ENCODE results near the gene PIK3CB.
A peak's percentile ranks its signal among the peaks of the same experiment; 100 is the strongest.
"Not testable (repeated sequence)": the region's sequence is repeated elsewhere in the genome, so short reads cannot be mapped to it uniquely, and the experiment has no call there.

The PIK3CB gene

DNA sequence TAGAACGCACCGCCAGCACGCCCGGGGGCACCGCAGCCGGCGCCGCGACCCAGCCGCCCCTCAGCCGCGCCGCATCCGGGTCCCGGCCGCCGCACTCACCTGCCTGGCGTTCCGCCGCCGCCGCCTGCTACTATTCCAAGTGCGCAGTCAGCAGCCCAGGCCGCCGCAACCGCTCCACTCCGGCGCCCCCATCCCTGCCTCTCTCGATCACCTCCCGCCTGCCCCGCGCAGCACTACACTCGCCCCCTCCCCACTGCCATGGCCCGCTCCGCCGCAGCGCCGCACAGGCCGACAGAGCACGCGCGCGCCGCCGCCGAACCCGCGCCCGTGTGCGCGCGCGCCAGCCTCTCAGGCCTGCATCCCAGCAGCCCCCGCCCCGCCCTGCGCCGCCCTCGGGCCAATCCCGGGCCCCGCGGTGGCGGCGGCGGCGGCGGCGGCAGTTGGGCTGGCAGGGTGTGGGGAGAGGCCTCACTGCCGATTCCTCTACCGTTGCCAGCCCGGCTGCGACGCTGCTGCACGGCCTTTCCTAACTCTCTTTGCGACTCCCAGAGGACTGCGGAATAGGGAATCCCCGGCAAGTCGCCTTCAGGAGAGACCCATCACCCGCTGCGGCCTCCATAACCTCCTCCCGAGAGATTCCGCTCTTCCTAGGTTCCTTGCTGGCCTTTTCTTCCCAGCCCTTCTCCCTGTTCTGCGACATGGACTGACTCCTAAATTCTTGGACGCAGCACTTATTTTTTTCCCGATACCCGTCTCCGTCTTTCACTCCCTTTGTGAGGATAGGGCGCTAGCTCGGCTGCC lies at the start of gene PIK3CB:
PIK3CB (minus strand) TSS at position 333 of the 801 bp plus-strand sequence. CDS start 75,585 bp downstream, outside the sequence.
- peak; percentile 89 for DNase-seq

DNA sequence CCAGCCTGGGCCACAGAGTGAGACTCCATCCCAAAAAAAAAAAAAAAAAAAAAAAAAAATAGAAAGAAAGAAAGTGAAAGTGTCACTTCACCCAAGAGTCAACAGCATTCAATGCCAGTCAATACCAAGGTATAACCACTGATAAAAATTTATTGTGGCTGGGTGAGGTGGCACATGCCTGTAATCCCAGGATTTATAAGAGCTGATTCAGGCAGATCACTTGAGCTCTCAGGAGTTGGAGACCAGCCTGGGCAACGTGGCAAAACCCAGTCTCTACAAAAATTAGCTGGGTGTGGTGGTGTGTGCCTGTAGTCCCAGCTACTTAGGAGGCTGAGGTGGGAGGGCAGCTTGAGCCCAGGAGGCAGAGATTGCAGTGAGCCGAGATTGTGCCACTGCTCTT lies 46.5 kb upstream of the PIK3CB start:
- no peak for DNase-seq

DNA sequence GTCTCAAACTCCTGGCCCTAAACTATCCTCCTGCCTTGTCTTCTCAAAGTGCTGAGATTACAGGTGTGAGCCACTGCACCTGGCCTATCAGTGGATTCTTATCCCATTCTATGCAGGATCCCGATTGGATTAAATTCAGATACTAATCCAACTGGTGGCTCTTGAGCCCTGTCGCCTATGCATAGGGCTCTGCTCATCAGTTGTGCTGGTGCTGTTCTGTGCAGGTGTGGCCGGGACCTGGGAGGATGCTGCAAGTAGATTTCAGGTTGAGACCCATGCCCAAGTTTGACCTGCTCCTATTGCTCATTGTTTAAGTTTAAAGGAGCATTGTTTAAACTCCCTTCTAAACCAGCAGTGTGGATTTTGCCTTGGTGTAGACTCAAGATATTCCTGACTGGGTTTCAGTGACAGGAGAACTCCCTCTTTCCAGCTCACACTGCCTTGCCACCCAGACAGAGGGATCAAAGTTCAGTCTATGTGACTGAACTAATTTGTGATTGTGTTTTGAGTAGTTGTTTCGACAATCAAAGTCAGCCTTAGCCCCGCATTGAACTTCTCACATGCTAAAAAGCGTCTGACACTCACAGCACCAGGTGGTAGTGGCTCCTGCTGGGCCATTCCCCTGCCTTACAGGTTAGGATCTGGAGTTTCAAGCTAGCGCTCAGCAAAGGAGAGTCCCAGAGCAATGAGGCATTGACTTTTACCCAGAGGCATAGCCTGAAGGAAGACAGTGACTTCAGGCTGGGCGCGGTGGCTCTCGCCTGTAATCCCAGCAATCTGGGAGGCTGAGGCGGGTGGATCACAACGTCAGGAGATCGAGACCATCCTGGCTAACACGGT lies 45.0 kb upstream of the PIK3CB start:
- no peak for DNase-seq

DNA sequence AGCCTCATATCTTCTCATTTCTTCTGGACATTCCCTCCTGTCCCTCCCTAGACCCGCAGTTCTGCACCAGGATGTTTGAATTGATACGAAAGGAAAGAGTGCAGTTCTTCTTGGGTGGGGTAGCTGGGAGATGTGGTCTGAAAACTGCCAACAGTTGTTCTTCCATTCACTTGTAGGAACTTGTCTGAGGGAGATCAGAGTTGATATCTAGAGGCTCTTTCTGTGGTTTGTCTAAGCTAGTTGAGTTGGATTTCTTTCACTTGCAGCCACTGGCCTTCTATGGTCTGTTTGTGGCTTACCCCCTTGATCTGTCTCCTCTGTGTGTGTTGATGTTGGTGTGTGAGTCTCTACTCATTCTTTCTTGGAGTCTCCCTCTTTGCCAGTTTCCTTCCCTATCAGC lies 42.5 kb upstream of the PIK3CB start:
- peak; percentile 88 for DNase-seq

DNA sequence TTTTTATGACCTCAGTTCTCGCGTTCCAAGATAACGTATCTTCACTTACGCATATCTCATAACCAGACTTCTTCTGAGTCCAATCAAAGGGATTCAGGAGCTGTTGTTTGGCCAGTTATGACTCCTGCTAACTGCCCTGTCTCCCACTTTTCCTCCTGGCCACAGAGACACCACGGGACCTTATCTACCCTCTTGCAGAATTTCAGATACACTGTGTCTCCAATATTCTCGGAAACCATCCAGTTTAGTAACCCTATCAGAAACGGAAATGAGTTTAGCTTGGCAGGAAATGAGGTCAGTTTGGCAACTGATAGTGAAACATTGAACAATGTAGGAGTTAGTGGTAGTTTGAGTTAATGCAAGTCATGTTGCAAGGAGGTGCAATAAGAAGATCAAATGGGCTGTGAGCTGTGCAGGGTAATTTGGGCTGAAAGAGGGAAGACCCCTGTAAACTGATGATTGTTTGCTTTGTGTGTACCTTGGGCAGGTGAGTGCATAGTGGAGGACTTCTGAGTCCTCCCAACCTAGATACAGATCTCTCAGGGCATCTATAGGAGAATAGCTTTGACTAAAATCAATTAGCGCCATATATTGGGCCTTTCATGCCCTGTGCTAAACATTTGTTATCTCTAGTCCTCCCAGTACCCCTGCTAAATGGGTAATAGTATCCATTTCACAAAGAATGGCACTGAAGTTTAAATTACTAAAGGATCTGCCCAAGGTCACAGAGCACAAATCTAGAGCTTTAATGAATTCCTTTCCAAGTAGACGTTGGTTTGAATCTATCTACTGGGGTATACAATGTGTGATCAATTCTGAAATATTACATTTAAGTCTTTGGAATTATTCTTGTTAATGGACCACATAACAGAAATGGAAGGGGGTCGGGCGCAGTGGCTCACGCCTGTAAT lies 41.3 kb upstream of the PIK3CB start:
- peak; percentile 99 for DNase-seq

DNA sequence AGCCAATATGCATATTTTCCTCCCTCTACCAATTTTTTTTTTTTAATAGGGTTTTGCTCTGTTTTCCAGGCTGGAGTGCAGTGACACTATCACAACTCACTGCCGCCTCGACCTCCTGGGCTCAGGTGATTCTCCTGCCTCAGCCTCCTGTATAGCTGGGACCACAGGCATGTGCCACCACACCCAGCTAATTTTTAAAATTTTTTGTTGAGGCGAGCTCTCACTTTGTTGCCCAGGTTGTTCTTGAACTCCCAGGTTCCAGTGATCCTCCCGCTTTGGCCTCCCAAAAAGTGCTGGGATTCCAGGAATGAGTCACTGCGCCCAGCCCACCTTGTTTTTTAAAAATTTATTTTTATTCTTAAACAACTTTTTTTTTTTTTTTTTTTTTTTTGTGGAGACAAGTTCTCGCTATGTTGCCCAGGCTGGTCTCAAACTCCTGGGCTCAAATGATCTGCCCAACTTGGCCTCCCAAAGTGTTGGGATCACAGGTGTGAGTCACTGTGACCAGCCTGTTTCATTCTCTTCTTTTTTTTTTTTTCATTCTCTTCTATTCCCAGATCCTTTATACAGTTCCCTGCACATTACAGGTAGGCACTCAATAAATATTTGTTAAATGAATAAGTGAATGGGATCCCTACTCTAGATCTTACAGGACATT lies 40.5 kb upstream of the PIK3CB start:
- no peak for DNase-seq

DNA sequence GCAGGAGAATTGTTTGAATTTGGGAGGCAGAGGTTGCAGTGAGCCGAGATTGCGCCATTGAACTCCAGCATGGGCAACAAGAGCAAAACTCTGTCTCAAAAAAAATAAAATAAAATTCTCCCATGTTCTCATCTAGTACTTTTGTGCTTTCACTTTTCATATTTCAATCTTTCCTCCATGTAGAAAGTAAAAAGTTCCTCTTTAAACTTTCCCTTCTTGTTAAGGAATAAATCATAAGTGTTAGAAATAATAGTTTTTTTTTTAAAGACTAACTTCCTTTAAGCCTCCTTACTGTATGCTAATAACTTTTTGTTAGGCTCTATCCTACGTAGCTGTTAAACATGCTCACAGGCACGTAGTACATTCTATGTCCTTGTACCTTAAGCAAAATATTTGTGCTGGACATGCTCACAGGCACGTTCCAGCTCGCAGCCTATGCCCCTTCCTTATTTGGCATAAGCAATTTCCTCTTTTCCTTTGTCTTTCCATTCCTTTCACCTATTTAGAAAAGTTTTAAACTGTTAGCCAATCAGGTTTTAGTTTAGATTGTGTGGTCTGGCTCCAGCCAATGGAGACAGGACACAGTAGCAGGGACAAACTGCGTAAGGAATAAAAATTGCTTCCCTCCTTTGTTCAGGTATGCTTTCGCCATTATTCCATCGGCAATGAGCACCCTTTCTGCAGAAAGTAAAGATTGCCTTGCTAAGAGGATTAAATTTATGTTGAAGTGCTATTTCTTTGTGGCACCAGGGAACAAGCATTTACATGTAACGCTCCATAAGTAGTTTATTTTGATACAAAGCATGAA lies 38.9 kb upstream of the PIK3CB start:
- DNase-seq: no peak

DNA sequence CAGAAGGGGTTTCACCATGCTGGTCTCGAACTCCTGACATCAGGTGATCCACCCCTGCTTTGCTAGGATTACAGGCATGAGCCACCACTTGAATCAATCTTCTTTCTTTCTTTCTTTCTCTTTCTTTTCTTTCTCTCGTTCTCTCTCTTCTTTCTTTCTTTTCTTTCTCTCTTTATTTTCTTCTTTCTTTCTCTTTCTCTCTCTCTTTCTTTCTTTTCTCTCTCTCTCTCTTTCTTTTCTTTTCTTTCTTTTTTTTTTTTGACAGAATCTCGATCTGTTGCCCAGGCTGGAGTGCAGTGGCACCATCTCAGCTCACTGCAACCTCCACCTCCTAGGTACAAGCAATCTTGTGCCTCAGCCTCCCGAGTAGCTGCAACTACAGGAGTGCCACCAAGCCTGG lies 37.9 kb upstream of the PIK3CB start:
- no peak for DNase-seq

DNA sequence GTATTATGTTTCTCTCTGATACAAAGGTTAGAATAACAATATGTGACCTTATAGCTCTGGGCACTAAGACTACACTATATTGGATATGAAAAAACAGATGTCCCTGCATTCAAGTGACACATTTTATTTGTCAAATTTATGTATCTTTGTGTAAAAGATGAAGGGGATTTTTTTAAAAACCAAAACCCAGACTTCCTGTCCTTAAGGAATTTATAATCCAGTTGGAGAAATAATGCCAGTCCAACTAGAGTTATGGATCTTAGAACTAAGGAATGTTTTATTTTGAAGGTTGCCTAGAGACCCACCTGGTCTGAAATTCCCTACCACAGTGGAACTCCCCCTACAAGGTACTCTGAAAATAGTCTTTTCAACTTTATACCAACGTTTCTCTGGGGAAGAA lies 33.3 kb upstream of the PIK3CB start:
- DNase-seq: no peak

DNA sequence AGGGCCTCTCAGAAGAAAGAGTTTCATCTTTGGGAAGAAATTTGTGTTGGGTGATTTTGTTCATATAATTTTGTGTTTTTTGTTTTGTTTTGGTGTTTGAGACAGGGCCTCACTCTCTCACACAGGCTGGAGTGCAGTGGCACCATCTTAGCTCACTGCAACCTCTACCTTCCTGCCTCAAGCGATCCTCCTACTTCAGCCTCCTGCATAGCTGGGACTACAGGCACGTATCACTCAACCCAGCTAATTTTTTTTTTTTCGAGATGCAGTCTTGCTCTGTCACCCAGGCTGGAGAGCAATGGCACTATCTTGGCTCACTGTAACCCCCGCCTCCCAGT lies 29.0 kb upstream of the PIK3CB start:
- no peak for DNase-seq

DNA sequence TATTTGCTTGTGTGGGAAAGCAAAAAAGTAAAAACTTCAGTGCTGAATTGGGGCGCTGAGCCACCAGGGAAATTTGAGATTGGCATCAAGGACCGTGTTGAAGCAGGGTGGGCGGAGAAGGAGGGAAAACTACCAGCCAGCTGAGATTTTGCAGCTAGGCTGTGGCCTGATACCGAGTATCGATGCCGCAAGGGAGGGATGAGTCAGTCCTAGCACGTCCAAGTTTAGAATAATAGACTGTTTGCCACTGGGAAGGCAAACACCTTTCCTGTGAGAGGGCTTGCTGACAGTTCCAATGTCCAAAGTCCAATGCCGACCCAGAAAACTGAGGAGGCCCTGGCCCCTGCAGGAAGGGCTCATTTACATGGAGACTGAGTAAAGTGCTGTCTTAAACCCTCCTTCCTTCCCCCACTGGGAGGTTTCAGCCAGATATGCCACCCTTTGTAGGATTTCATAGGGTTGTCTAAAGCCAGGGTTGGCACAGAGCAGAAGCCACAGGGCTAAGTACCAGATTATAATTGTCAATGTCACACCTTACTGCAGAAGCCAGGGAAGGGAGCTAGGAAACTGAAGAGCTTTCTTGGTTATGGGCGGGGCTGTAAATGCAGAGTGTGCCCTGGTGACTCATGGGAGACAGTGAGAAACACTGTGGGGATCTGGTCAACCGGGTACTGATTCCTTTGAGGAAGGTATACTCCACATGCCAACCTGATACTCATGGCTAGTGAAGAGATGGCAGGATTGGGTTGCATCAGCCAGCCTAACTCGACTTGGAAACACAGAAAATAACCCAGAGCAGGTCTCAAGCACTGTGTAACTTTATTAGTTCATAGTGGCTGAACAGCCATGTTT lies 28.4 kb upstream of the PIK3CB start:
- peak; percentile 69 for DNase-seq

DNA sequence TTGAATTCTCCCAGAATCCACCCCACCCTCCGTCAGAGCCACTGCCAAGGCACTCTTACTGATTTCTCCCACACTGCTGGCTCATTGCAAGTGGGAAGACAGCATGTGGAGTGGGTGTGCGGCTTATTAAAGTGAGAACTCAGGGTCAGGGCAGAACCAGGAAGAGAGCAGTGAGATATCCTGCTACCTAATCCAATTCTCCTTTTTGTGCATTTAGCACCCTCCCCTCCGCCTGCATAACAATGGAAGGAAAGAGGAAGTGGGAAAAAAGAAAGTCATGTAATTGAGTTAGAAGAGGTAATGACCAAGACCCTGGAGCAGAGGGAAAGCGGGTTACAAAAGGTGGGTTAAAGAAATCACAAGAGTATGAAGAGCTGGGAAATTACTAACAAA lies 27.8 kb upstream of the PIK3CB start:
- no peak for DNase-seq

DNA sequence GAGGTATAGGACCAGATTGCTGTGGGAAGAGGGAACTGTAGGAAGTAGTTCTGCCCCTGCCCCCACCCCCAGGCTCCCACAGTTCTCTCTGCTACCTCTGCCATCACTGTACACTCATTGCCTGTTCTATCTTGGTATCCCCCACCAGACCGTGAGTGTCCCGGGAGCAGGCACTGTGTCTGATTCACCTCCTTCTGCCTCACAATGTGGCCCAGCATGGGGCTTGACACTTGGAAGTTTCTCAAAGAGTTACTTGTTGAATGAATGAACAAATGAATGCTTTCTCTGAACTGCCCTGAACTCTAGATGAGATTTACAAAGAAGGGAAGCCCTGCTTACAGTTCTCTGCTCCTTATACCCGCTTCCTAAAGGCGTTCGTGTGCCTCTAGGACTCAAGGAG lies 27.1 kb upstream of the PIK3CB start:
- no peak for DNase-seq

DNA sequence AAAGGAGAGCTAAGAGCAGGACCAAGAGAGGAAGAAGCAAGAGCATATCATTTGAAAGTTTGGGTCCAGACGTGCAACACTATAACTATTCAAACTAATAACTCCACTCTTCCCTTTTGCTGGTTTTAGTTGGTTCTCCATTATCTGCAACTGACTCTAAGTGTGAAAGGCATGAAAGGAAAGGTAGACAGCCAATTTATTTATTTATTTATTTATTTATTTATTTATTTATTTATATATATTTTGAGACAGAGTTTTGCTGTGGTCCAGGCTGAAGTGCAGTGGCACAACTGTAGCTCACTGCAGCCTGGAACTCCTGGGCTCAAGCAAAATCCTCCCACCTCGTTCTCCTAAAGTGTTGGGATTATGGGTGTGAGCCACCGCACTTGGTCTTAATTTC lies 22.1 kb upstream of the PIK3CB start:
- no peak for DNase-seq

DNA sequence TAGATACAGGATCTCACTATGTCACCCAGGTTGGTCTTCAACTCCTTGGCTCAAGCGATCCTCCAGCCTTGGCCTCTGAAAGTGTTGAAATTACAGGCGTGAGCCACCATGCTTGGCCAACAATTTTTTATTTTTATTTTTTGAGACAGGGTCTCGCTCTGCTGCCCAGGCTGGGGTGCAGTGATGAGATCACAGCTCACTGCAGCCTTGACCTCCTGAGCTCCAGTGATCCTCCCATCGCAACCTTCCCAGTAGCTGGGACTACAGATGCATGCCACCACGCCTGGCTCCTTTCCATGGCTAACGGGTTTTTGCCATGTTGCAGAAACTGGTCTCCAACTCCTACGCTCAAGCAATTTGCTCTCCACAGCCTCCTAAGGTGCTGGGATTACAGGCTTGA lies 20.2 kb upstream of the PIK3CB start:
- no peak for DNase-seq

DNA sequence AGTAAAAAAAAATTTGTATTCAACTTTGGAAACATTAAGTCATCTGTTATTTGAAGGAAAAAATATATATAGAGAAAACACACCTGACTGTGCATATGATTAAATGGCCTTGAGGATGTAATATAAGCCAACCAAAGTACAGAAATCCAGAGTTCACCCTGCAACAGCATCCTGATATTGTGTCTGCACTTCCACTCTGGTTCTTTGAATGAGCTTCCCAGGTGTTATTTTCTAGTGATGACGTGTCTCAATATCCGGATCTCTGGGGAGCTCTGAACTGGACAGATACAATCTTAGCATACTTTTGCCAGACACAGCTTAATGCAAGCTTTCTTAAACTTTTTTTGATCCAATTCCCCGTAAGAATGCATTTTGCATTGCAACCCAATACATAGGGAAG lies 19.5 kb upstream of the PIK3CB start:
- DNase-seq: no peak

DNA sequence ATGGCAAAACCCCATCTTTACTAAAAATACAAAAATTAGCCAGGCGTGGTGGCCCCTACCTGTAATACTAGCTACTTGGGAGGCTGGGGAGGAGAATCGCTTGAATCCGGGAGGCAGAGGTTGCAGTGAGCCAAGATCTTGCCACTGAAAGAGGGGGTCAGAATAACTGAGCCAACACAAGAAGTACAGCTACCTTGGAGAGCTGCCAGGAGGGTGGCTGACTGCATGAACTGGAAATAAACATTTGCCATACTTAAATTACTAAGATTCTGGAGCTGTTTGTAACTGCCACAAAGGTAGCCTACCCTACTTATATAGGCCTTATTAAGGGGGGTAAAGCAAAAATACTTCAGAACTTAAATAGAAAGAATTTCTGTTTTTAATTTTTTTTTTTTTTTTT lies 15.4 kb upstream of the PIK3CB start:
- DNase-seq: peak; percentile 49

DNA sequence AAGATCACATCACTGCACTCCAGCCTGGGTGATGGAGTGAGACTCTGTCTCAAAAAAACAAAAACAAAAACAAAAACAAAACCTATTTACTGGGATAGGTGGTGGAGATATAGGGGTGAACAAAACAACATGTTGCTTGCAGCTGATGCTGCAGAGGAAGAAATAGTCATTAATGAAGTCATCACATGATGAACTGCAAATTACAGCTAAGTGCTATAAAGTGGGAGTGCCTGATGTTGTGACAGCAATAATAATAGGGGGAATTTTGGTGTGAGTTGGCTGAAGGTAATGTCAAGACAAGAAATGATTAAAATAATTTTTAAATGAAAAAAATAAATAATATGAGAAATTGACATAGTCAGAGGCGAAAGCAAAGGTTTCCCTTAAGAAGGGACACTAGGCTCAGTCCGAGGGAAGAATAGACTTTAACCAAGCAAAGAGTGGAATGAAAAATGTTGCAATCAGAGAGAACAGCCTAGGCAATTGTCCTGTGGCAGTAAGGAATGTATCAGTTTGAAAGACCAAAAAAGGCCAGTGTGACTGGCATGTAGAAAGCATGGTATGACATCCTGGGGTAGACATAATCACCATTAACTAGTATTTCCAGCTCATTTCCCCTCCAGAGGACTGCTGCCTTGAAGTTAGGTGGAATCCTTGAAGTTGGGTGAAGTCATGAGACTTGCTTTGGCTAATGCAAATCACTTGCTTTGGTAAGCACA lies 14.7 kb upstream of the PIK3CB start:
- DNase-seq: no peak

DNA sequence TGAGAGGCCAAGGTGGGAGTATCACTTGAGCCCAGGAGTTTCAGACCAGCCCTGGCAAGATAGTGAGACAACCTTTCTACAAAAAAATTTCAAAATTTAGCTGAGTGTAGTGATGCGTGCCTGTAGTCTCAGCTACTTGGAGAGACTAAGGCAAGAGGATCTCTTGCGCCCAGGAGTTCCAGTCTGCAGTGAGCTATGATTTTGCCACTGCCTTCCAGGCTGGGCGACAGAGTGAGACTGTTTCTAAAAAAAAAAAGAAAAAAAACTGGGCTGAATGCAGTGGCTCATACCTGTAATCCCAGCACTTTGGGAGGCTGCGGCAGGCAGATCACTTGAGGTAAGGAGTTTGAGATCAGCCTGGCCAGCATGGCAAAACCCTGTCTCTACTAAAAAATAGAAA lies 14.0 kb upstream of the PIK3CB start:
- DNase-seq: no peak

DNA sequence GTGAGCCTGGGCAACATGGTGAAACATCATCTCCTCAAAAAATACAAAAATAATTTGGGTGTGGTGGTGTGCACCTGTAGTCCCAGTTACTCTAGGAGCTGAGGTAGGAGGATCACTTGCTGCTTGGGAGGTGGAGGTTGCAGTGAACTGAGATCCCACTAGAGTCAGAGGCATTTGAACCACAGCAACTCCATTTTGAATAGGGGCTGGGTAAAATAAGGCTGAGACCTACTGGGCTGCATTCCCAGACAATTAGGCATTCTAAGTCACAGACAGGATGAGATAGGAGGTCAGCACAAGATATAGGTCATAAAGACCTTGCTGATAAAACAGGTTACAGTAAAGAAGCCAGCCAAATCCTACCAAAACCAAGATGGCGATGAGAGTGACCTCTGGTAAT lies 12.1 kb upstream of the PIK3CB start:
- not testable (repeated sequence) for DNase-seq

Data from hematopoietic multipotent progenitor cell treated with erythropoietin and hydrocortisone succinate and interleukin-3 and kit ligand, for 8 days (in vitro differentiated cells).